ENCODE measurements around the gene PLEKHS1. TPM values are rescaled to one million over a fixed set of nuclear protein-coding genes. Genes with fewer than 3 reads are reported as not detected.
A peak's percentile ranks its signal among the peaks of the same experiment; 100 is the strongest.

The PLEKHS1 gene
- total RNA-seq, 1 donor from 2014 or later, result not detected

DNA sequence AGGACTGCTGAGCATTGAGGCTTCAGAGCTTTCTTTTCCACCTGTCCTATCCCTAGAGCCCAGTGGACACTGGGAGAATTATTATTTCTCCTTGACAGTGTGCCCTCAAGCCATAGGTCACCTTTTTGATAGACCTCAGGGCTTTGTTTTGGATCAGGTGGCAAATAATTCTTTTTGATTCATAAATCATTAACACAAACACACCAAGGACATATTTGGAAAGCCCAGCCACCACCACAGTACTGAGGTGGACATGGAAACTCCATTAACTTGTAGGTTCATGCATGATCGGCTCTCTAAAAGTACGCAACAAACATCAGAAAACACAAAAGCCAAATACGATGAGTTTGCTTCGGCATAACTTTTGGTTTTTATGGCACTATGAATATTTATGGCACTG is 17.8 kb upstream of the PLEKHS1 start:
- Mint-ChIP-seq H3K9me3 (ENCODE audit: low read depth) (peaks cover 5% of the 10 kb centered on the region), H3K4me3 (ENCODE audit: low read depth) (no peak overlapping the region), H3K27me3 (no peaks in the 10 kb centered on the region), H3K4me1 (ENCODE audit: low read depth) (peaks cover 14% of the 10 kb centered on the region), H3K36me3 (ENCODE audit: insufficient read depth) (peaks cover 12% of the 10 kb centered on the region), H3K27ac (no peak overlapping the region)
- TF ChIP-seq, protein P1, sequence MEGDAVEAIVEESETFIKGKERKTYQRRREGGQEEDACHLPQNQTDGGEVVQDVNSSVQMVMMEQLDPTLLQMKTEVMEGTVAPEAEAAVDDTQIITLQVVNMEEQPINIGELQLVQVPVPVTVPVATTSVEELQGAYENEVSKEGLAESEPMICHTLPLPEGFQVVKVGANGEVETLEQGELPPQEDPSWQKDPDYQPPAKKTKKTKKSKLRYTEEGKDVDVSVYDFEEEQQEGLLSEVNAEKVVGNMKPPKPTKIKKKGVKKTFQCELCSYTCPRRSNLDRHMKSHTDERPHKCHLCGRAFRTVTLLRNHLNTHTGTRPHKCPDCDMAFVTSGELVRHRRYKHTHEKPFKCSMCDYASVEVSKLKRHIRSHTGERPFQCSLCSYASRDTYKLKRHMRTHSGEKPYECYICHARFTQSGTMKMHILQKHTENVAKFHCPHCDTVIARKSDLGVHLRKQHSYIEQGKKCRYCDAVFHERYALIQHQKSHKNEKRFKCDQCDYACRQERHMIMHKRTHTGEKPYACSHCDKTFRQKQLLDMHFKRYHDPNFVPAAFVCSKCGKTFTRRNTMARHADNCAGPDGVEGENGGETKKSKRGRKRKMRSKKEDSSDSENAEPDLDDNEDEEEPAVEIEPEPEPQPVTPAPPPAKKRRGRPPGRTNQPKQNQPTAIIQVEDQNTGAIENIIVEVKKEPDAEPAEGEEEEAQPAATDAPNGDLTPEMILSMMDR (IDR thresholded peaks at IDR 0.05; ENCODE audit: unreplicated experiment), result no peak
- DNase-seq (ENCODE audit: low spot score, unreplicated experiment), result no peak

DNA sequence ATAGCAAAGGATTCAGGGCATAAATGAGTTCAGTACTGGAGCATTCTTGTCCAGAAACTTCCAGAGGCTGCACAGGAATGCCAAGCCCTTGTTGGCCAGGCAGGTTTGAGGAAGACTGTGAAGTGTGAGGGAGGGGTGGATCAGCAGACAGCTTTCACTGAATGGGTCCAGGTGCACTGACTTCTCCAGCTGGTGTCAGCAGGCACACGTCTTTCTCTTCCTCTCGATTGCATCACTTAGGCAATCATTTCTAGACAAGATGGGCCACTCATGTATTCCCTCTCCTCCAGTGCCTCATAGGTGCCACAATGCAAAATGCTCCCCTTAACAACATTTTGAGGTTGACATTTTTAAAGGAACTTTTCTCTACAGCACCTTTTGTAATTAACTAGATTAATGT is 15.6 kb upstream of the PLEKHS1 start:
- Mint-ChIP-seq H3K36me3 (ENCODE audit: insufficient read depth) (peaks cover 1% of the 10 kb centered on the region), H3K9me3 (ENCODE audit: low read depth) (no peaks in the 10 kb centered on the region), H3K27me3 (no peaks in the 10 kb centered on the region), H3K4me1 (ENCODE audit: low read depth) (peaks cover 19% of the 10 kb centered on the region), H3K27ac (peak overlapping the region; percentile 53), H3K4me3 (ENCODE audit: low read depth) (no peak overlapping the region)
- DNase-seq (ENCODE audit: low spot score, unreplicated experiment), result no peak
- TF ChIP-seq, protein P1 (IDR thresholded peaks at IDR 0.05; ENCODE audit: unreplicated experiment), result no peak

DNA sequence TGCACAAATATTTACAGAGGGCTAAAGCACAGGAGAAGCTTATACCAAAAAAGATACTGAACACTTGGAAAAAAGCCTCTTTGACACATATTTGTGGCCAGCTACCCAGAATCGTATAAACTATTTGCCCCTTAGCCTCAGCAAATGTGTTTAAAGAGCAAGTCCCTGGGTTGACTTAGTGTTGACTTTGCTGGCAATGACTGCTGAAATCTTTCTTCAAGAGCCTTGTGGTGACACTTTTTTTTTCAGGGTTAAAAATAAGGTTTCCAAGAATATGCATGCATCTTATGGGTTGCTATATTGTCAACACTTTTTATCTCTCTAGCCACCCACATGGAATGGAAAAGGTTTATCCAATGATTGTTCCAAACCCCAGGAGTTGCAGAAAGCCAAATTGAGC is 14.9 kb upstream of the PLEKHS1 start:
- Mint-ChIP-seq H3K4me3 (ENCODE audit: low read depth) (no peak overlapping the region), H3K9me3 (ENCODE audit: low read depth) (no peaks in the 10 kb centered on the region), H3K27me3 (no peaks in the 10 kb centered on the region), H3K4me1 (ENCODE audit: low read depth) (peaks cover 19% of the 10 kb centered on the region), H3K27ac (no peak overlapping the region), H3K36me3 (ENCODE audit: insufficient read depth) (no peaks in the 10 kb centered on the region)
- DNase-seq (ENCODE audit: low spot score, unreplicated experiment), result no peak
- TF ChIP-seq, protein P1 (IDR thresholded peaks at IDR 0.05; ENCODE audit: unreplicated experiment), result no peak

DNA sequence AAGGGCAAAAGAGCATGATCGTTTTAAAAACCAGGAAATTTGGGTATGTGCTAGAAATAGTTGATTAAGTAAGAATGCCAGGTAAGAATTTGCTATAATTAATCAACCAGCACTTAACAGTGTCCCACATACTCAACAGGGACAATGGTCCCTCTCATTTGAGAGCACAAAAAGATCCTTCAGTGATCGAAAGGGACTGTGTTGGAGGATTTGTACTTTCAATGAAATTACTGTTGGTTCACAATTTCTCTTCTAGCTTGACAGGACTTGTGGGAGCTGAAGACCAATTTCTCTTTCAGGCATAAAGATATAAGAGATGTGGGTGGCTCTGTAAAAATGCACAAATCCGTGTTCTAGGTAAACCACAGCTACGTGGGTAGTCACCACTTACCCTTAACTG is 12.5 kb upstream of the PLEKHS1 start:
- TF ChIP-seq, protein P1 (IDR thresholded peaks at IDR 0.05; ENCODE audit: unreplicated experiment), result no peak
- peaks cover 3% of the 10 kb centered on the region for H3K9me3 Mint-ChIP-seq (ENCODE audit: low read depth)
- peaks cover 19% of the 10 kb centered on the region for H3K4me1 Mint-ChIP-seq (ENCODE audit: low read depth)
- no peak for DNase-seq (ENCODE audit: low spot score, unreplicated experiment)
- no peak overlapping the region for H3K27ac Mint-ChIP-seq
- H3K36me3 Mint-ChIP-seq (ENCODE audit: insufficient read depth), result no peaks in the 10 kb centered on the region
- H3K27me3 Mint-ChIP-seq, result peaks cover under 1% of the 10 kb centered on the region
- H3K4me3 Mint-ChIP-seq (ENCODE audit: low read depth), result no peak overlapping the region

DNA sequence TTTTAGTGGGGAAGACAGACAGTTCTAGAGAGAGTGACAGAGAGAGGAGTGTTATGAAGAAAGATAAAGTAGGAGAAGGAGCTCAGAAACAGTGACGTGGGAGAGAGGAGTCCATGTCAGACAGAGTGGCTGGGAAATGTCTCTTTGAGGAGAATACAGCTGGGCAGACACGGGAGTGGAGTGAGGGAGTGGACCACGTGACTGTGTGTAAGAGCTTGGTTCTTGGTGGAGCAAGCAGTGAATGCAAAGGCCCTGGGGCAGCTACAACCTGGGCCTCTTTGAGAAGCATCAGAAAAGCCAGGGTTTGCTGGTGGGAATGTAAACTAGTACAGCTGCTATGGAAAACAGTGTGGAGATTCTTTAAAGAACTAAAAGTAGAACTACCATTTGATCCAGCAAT is 11.9 kb upstream of the PLEKHS1 start:
- Mint-ChIP-seq H3K27me3 (peaks cover 3% of the 10 kb centered on the region), H3K4me1 (ENCODE audit: low read depth) (peaks cover 19% of the 10 kb centered on the region), H3K9me3 (ENCODE audit: low read depth) (peaks cover 3% of the 10 kb centered on the region)

More for the DNA sequence above, 11.9 kb upstream of the PLEKHS1 start:
- H3K4me3 Mint-ChIP-seq (ENCODE audit: low read depth), result no peak overlapping the region
- no peak overlapping the region for H3K27ac Mint-ChIP-seq
- TF ChIP-seq, protein P1 (IDR thresholded peaks at IDR 0.05; ENCODE audit: unreplicated experiment), result no peak
- no peak for DNase-seq (ENCODE audit: low spot score, unreplicated experiment)
- H3K36me3 Mint-ChIP-seq (ENCODE audit: insufficient read depth), result no peaks in the 10 kb centered on the region
